Endothelial cell of umbilical vein (primary cell): ENCODE data around the gene TCF25. TPM values are rescaled to one million over a fixed set of nuclear protein-coding genes. Genes with fewer than 3 reads are reported as not detected.

Experiments
- BruUV-seq: library from RNA; stranded (reverse); fragments of 400-500 nt; replicated peaks from 2 replicates; lab custom pipeline; 2021; lab: Mats Ljungman, UMichigan
- CTCF ChIA-PET: fragments of 300-600, 350-600 bp; sonication (Branson Sonifier 250); formaldehyde crosslinking; loops from one replicate; lab custom pipeline; 2021; ENCODE audit warnings: antibody characterized with exemption, inconsistent platforms; lab: Charles Lee
- POLR2A ChIA-PET: fragments of 300-600, 350-600 bp; sonication (Branson Sonifier 250); formaldehyde crosslinking; loops from one replicate; lab custom pipeline; 2021; ENCODE audit warnings: antibody characterized with exemption, inconsistent platforms; lab: Charles Lee
- DNase-seq: peaks from one replicate; pipeline ENCODE4 v3.0.0-alpha.2; 2011; ENCODE audit warnings: low read depth, low spot score
- FAIRE-seq: peaks from 2 replicates; lab custom pipeline; 2011; peaks lifted over from hg19 to GRCh38; lab: Jason Lieb, UNC
- H2AFZ ChIP-seq: 2 replicates; pipeline ENCODE4 v1.6.0; 2012; ENCODE audit warnings: low read depth, low read length, control low read depth, inconsistent platforms
- H3K27ac ChIP-seq: 2 replicates; pipeline ENCODE4 v1.5.1; 2011; ENCODE audit warnings: low read depth, mild to moderate bottlenecking, control low read depth, low read length, moderate library complexity; ENCODE audit not compliant: insufficient read depth
- H3K27me3 ChIP-seq, 2 experiments: 2 replicates each; pipeline versions ENCODE4 v1.6.0 to v1.6.1; 2011; ENCODE audit warnings: low read length in 2 of 2, mixed read lengths in 1 of 2; ENCODE audit not compliant: control insufficient read depth in 2 of 2, insufficient read depth in 2 of 2
- H3K36me3 ChIP-seq, 2 experiments: 2 replicates in 1 of 2; 3 replicates in 1 of 2; pipeline ENCODE4 v1.5.1; 2011; ENCODE audit warnings: low read length in 2 of 2, mild to moderate bottlenecking in 1 of 2, moderate library complexity in 1 of 2; ENCODE audit not compliant: control insufficient read depth in 2 of 2, insufficient read depth in 2 of 2; ENCODE audit errors: extremely low read depth in 1 of 2
- H3K4me1 ChIP-seq: 3 replicates; pipeline ENCODE4 v1.5.1; 2011; ENCODE audit warnings: mild to moderate bottlenecking, low read length; ENCODE audit not compliant: control insufficient read depth, insufficient read depth; ENCODE audit errors: extremely low read depth
- H3K4me2 ChIP-seq: 2 replicates; pipeline ENCODE4 v1.6.1; 2011; ENCODE audit warnings: low read length, control low read depth, mixed read lengths; ENCODE audit not compliant: insufficient read depth
- H3K4me3 ChIP-seq, 3 experiments: fragments of 200-600 bp in 1 of 3; sonication (generic), shearing (Covaris generic) in 1 of 3; replicated peaks in 1 of 3; 2 replicates each; pipeline ENCODE4 v1.5.1; 2011 to 2016; ENCODE audit warnings: control low read depth in 3 of 3, low read length in 3 of 3, mild to moderate bottlenecking in 2 of 3, inconsistent platforms in 1 of 3, low read depth in 1 of 3, moderate library complexity in 1 of 3; ENCODE audit not compliant: insufficient read depth in 1 of 3
- H3K79me2 ChIP-seq: 2 replicates; pipeline ENCODE4 v1.6.0; 2012; ENCODE audit warnings: low read length, inconsistent platforms; ENCODE audit not compliant: control insufficient read depth, insufficient read depth
- H3K9ac ChIP-seq: replicated peaks from 2 replicates; pipeline ENCODE3; 2011; ENCODE audit warnings: low read length, control low read depth; ENCODE audit not compliant: insufficient read depth; ENCODE audit errors: extremely low read depth
- H3K9me1 ChIP-seq: replicated peaks from 3 replicates; pipeline ENCODE4 v1.6.0; 2011; ENCODE audit warnings: mild to moderate bottlenecking, low read length; ENCODE audit not compliant: control insufficient read depth, insufficient read depth; ENCODE audit errors: extremely low read depth
- H3K9me3 ChIP-seq: replicated peaks from 2 replicates; pipeline ENCODE4 v1.5.1; 2012; ENCODE audit warnings: low read length, inconsistent platforms; ENCODE audit not compliant: control insufficient read depth, insufficient read depth
- H4K20me1 ChIP-seq: replicated peaks from 2 replicates; pipeline ENCODE3; 2011; ENCODE audit warnings: mild to moderate bottlenecking, low read length; ENCODE audit not compliant: control insufficient read depth, insufficient read depth; ENCODE audit errors: extremely low read depth
- CTCF ChIP-seq, 2 donors: IDR thresholded peaks; 1 replicate in 1 of 2; 2 replicates in 1 of 2; pipeline ENCODE4 v1.5.1; 2011; ENCODE audit warnings: low read length in 2 of 2, mild to moderate bottlenecking in 2 of 2, moderate library complexity in 2 of 2, control low read depth in 1 of 2, inconsistent platforms in 1 of 2, low read depth in 1 of 2; ENCODE audit not compliant: insufficient read depth in 1 of 2; ENCODE audit errors: extremely low read depth in 1 of 2
- EZH2 ChIP-seq: IDR thresholded peaks from 2 replicates; pipeline ENCODE4 v1.6.1; 2012; ENCODE audit warnings: borderline replicate concordance, low read depth, mild to moderate bottlenecking, moderate library complexity, low read length, inconsistent platforms; ENCODE audit not compliant: severe bottlenecking
- FOS ChIP-seq: IDR thresholded peaks from 2 replicates; pipeline ENCODE4 v1.6.1; 2011; ENCODE audit warnings: mild to moderate bottlenecking, low read length, moderate library complexity, borderline replicate concordance; ENCODE audit not compliant: insufficient read depth
- GATA2 ChIP-seq: IDR thresholded peaks from 2 replicates; pipeline ENCODE4 v1.7.0; 2011; ENCODE audit warnings: low read depth, mild to moderate bottlenecking, moderate library complexity, mixed read lengths, low read length; ENCODE audit not compliant: insufficient read length, insufficient read depth
- JUN ChIP-seq: IDR thresholded peaks from 2 replicates; pipeline ENCODE4 v1.6.1; 2011; ENCODE audit warnings: borderline replicate concordance, low read depth; ENCODE audit not compliant: insufficient read length, insufficient read depth
- MAX ChIP-seq: IDR thresholded peaks from 2 replicates; pipeline ENCODE4 v1.6.1; 2011; ENCODE audit not compliant: insufficient read depth, insufficient read length
- MYC ChIP-seq: IDR thresholded peaks from one replicate; pipeline ENCODE4 v1.6.1; 2011; ENCODE audit warnings: mild to moderate bottlenecking, low read depth, low read length
- POLR2A ChIP-seq: IDR thresholded peaks from 2 replicates; pipeline ENCODE4 v1.6.1; 2012; ENCODE audit warnings: low read depth, mild to moderate bottlenecking, control low read depth, low read length
- POLR2AphosphoS5 ChIP-seq: IDR thresholded peaks from 2 replicates; pipeline ENCODE4 v1.6.1; 2012; ENCODE audit warnings: low read depth, mild to moderate bottlenecking, control low read depth, low read length, moderate library complexity; ENCODE audit not compliant: insufficient read depth
- dilution Hi-C: fragments of 300-500 bp; cut with MboI; formaldehyde crosslinking; loops from one replicate; pipeline ENCODE4 v1.15.0; 2019; ENCODE audit warnings: low sequenced_read_pairs; ENCODE audit not compliant: extremely low pct_ligation_motif_present
- intact Hi-C: fragments of 100-400 bp; cut with micrococcal nuclease; formaldehyde crosslinking; loops from one replicate; pipeline ENCODE4 v1.10.0; 2022
- polyA plus RNA-seq, 4 experiments: library from polyadenylated mRNA; depleted of rRNA in 3 of 4; stranded (reverse) in 3 of 4; unstranded in 1 of 4; fragments of >200 nt; gene quantifications; 2 replicates each; pipeline versions ENCODE4 v1.2.1 to v1.2.3, GENCODE V29; 2011 to 2012; ENCODE audit warnings: missing spikeins in 1 of 4
- total RNA-seq: library from RNA; stranded (reverse); gene quantifications from 2 replicates; pipeline ENCODE4 v1.2.3, GENCODE V29; 2021

TCF25 gene
- total and polyA plus RNA-seq, 2 donors (not counting 3 experiments of a cell fraction or from before 2014, with no cell fraction given) = 193 to 234 TPM

DNA sequence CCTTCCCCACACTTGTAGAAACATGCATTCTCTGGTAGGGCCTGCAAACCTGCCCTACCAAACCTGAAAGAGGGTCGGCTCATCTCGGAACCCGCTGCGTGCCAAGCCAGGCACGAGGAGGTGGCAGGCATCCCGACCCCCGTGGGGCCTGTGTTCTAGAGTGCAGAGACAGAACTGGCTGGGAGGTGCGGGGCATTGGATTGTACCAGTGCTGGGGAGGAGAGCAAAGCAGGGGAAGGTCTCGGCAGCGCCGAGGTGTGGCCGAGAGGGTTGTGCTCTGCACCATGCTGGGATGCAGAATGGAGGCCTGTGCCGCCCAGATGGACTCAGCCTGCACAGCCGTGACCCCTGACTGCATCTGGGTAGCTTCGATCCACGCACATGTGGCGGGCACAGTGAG is 27.5 kb downstream of the TCF25 start:
- no peaks in the 10 kb centered on the region for H3K4me1 ChIP-seq
- TF ChIP-seq FOS = no peak
- TF ChIP-seq GATA2 = no peak
- no peak for TF ChIP-seq MYC
- no peak for TF ChIP-seq JUN
- no peak for TF ChIP-seq MAX
- no peak for TF ChIP-seq CTCF (IDR thresholded peaks at IDR 0.05; ENCODE audit: extremely low read depth in 1 of 2, insufficient read depth in 1 of 2, low read depth in 1 of 2, low read length in 2 of 2)
- no peak for TF ChIP-seq POLR2A
- no peak for TF ChIP-seq EZH2
- TF ChIP-seq POLR2AphosphoS5 = no peak
- intact Hi-C loops (no loop called here), dilution Hi-C loops (no loop called here)
- H3K9me1 ChIP-seq = no peaks in the 10 kb centered on the region
- H4K20me1 ChIP-seq = peaks cover 2% of the 10 kb centered on the region
- ChIA-PET POLR2A (no interaction called here), CTCF (interaction anchor here (2.4 kb wide), 1 partner anchor 10 kb away, joined by 11 read pairs; no protein-coding TSS in a partner anchor)
- no peak for FAIRE-seq
- no peaks in the 10 kb centered on the region for H3K9me3 ChIP-seq
- no TSS peak for BruUV-seq
- H3K4me3 ChIP-seq = no peak overlapping the region
- no peak overlapping the region for H3K9ac ChIP-seq
- DNase-seq = no peak
- H3K79me2 ChIP-seq = no peaks in the 10 kb centered on the region
- H2AFZ ChIP-seq = no peak overlapping the region
- no peak overlapping the region for H3K27ac ChIP-seq
- peaks cover 11 to 51% of the 10 kb centered on the region in 2 experiments for H3K36me3 ChIP-seq
- no peaks in the 10 kb centered on the region for H3K27me3 ChIP-seq
- no peak overlapping the region for H3K4me2 ChIP-seq
